LNCAP (cell line): Measurements from ENCODE around the gene DHRSX.

Experiments used
- CTCF ChIP-seq: fragments of 450-650 bp; IDR thresholded peaks from 2 replicates; pipeline ENCODE4 v1.5.1; 2017; ENCODE audit warnings: mild to moderate bottlenecking

The DHRSX gene

GRCh38 chrX:2313864-2314640 is 186.7 kb downstream of the DHRSX start:
- no peak for TF ChIP-seq CTCF

GRCh38 chrX:2311501-2311900 is 189.3 kb downstream of the DHRSX start:
- no peak for TF ChIP-seq CTCF

- TF ChIP-seq CTCF: no peak
Measured at GRCh38 chrX:2301901-2302300, 198.9 kb downstream of the DHRSX start.

GRCh38 chrX:2299871-2300270 is 200.9 kb downstream of the DHRSX start:
- no peak for TF ChIP-seq CTCF

GRCh38 chrX:2286731-2287130 is 214.0 kb downstream of the DHRSX start:
- TF ChIP-seq CTCF: no peak

- TF ChIP-seq CTCF: no peak
Measured at GRCh38 chrX:2284601-2285000, 216.2 kb downstream of the DHRSX start.

- no peak for TF ChIP-seq CTCF
Measured at GRCh38 chrX:2284133-2284532, 216.6 kb downstream of the DHRSX start.
